NCI-H345 treated with DMSO at 0.1 percent for 48 hours (cell line): Measurements from ENCODE around the gene SARDH.
A peak's percentile ranks its signal among the peaks of the same experiment; 100 is the strongest.

ENCODE experiments used
- DNase-seq: peaks from one replicate; lab custom pipeline; 2025; ENCODE audit not compliant: unreplicated experiment; lab: John Stamatoyannopoulos, UW

Gene SARDH

DNA sequence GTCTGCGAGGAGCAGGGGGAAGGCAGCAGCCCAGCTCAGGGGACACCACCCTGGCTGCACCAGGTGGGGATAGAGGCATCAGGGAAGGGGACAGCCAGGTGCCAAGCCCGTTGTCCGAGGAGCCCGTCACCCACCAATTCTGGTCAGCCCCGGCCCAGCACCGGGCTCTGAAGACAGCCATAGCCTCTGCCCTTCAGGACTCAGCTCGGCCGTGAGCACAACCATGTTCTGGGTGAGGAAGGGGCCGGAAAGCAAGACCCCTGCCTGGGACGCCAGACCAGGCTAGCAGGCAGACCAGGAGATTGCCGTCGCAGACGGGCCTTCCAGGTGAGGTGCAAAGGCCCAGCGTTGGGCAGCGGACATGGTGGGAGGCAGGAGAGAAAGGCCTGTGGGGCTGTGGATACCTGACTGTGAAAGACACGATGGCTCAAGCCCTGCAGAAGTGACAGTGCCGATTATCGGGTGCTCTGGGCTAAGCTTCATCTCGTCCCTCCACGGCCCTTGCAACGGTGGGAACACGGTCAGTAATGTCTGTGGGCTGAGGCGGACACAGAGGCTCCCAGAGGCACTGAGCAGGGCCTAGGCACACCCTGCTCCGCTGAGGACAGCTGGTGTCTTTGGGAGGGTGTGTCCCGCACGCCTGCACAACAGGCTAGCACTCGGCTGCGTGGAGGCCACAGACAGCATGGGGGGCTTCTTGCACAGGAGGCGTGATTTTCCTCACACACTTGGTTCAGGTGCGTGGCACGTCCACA is 65.5 kb downstream of the SARDH start:
- DNase-seq = no peak

DNA sequence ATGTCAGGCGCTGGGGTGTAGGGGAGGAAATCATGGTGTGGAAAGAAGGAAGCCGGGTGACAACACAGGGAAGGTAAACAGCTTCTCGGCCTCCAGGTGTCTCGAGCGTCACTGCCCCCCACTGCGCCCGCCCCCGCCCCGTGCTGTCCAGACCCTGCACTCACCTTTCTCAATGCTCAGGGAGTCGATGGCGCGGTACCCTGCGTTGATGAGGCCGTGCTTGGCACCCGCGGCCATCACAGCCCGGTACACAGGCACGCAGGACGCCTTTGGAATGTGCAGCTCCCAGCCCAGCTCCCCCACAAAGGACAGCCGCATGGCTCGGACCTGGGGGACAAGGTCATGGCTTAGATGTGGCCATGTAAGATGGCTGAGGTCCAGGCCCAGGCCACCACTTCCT is 66.8 kb downstream of the SARDH start:
- no peak for DNase-seq

DNA sequence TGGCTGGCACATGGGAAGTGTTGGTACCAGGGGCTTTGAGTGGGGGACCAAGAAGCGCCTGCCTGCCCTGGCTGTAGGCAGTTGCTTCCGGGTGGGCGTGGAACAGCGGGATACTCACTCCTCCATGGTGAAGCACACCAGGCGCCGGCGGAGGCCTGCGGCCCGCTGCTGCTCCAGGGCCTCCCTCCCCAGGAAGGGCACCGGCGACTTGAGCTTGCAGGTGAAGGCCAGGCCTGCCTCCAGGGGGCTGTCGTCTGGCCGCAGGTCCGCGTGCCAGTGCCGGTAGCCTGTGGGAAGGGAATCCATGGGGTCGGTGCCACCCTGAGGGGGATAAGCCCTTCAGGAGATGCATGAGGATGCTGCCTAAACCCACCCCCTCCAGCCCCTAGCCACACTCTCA is 67.7 kb downstream of the SARDH start:
- DNase-seq = no peak

DNA sequence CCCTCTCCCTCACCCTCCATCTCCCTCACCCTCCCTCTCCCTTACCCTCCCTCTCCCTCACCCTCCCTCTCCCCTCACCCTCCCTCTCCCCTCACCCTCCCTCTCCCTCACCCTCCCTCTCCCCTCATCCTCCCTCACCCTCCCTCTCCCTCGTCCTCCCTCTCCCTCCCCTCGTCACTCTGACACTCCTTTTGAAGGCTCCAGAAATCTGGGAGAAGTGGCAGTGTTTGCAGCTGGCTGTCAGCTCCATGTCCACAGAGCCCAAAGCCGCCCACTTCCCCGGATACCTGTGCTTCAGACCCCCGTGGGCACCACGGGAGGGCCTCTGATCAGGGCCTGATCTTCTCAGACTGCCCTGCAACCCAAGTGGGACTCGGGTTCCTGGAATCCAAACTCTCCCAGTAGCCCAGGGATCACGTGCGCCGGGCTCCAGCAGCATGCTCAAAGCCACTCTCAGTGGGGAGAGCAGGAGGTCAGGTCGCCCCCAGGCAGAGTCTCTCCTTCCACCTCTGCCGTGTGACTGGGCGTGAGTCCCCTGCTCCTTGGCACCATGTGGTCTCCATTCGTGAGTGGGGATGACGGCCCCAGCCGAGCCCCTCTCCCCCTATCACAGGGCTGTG is 68.9 kb downstream of the SARDH start:
- no peak for DNase-seq

DNA sequence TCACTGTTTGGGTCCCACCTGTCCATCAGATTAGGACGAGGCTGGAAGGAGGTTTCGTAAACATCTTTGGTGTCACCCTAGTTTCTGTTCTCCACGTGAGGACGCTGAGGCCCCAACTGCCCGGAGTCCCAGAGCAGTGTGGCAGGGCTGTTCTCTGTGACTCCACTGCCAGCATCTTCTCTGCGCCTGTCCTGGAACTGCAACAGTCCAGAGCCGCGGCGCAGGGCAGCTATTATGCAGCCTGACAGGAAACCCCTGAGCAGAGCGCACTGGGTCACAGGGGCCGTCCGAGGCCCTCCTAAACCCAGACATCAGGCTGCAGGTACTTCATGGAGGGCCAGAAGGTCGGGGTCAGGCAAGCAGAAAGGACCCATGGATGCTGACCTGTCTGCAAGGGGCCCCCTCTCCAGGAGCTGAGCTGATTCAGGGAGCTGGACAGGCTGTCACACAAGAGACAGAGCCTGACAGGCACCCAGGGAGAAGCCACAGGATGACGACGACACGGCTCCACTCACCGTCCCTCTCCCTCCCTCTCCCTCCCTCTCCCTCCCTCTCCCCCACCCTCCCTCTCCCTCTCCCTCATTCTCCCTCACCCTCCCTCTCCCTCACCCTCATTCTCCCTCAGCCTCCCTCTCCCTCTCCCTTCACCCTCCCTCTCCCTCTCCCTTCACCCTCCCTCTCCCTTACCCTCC is 70.2 kb downstream of the SARDH start:
- no peak for DNase-seq

DNA sequence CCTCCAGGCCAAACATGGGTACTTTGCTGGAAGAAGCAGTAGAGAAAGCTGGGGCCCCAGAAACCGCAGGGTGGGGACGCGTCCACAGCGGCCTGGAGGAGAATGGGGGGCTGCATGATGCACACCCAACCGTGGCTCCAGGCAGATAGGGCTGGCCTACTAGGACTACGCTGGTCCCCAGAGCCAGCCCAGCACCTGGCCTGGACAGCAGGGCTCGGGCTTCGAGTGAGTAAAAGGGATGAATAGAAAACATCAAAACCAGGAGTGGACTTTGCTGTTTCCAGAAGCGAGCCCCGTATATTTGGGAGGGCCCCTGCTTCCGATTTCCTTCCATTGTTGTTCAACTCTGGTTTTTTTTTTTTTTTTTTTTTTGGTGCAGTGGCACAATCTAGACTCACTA is 71.3 kb downstream of the SARDH start:
- no peak for DNase-seq

DNA sequence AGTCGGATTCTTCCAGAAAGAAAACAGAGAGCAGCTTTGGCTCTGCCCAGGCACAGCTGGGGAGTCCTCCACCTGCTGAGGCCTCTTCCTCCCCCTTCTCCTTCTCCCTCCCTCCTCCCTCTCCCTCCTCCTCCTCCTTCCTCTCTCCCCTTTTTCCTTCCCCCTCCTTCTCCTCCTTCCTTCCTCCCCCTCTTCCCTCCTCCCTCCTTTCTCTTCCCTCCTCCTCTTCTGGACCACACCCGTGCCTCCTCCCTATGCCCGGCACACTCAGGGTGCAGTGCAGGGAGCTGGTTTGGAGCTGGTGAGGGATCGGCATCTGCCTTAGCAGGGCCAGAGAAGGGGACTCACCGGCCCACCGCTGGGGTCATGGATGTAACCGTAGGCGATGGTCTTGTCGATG is 71.8 kb downstream of the SARDH start:
- DNase-seq = no peak

DNA sequence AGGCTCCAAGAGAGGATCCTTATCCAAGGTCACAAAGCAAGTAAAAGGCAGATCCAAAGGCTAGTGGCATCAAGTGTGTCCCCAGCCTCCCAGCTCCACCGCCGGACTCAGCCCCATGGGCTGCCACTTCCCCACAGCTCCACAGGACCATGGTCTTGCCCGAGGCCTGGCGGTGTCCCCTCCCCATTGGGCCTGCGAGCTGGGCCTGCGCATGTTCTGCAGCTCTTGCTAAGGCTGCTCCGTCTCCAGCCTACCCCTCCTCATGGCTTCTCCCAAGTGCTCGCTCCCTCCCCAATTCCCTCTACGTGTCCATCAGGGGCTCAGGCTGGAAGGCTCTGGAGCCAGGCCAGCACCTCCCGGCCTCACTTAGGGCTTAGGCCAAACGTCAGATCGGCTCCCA is 72.6 kb downstream of the SARDH start:
- DNase-seq = no peak

DNA sequence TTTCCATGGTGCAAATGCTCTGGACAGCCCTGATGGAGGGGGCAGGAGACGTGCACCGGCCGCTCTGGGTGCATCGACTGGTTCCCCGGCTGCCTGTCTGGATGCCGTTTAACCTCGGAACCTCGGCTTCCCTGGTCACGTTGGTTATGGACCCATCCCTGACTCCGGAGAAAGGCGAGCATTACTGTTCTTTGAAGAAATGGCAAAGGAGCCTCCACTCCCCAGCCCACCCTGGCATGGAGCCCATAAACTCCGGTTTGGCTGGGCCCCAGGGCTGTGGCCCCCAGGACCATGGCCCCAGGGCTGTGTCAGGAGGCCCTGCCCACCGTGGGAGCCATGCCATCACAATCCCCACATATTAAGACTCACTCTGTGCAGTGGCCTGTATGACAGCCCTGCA is 73.1 kb downstream of the SARDH start:
- no peak for DNase-seq

DNA sequence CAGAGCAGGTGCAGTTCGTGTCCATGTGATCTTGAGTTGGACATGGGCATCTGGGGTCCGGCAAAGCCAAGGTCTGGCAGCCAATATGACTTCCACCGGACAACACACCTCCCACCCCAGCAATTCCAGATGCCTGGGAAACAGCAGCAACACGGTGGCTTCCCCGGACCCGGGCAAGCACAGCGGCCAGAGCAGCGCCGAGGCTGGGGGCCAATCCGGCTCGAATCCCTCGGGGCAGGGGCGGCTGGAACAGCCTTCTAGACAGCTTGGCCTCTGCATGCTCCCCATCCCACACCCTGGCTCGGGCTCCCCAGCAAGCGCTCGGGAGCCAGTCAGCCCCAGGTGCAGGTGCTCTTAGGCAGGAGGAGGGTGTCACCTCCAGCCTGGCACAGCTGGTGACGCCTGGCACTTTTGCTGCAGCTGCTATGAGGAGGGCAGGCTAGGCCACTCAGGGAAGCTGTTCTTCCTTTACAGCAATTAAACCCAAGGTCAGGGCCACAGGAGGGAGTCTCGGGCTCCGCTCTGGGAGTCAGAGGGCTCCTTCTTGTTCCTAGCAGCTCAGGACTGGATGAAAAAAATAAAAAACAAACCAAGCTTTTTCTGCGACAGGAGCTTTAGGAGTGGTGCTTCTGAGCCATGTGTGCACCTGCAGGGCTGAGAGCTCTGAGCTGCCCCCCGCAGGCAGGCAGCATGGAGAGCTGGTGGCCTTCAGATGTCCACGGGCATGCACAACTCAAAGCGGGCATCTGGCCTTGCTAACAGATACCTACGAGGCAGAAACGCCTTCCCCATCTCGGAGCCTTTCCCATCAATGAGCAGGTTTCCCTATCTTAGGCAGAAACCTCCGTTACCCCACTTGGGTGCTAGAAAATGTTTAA is 73.7 kb downstream of the SARDH start:
- peak; percentile 84 for DNase-seq

DNA sequence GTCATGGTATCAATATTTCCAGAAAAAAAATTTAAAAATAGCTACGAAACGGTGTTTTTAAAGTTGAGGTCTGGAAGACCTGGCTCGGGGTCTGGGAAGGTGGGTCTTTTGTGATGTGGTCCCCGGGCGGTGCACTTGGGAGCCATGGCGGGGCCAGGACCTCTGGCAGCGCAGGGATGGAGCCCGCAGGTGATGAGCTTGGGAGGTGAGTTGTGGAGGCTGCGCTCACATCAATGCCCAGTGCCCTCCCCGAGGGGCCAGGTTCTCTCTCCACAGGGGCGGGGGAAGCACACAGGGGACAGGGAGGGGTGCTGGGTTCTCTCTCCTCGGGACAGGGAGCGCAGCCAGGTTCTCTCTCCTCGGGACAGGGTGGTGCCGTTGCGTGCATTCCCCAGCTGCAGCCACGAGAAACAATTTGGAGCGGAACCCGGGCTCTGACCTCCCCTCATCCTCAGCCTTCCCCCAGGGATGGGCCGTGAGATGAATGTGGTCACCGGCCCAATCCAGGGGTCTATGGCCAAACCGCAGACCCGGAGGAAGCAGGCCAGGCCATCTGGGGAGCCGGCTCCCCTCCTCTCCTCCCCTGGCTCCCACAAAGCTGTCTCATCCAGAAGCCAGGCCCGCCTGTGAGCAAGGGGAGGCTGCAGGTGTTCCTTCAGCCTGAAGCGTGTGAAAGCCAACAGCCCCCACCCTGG is 76.2 kb downstream of the SARDH start:
- no peak for DNase-seq

DNA sequence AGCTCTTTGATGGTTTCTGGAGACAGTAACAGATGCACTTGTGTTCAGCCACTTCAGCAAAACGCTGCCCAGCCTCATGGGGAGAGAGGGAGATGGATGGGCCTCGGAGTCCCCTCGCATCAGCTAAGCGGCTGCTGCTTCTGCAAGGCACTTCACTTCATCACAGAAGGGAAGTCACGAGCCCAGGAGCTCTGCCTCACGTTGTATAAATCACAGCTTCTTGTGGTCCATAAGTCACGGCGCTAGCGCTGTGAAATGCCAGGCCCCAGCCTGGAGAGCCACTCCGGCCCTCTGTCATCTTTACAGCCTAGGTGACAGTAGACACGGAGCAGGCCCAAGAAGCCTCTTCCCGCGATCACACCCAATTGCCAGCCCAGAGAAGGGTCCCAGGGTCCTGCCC is 78.6 kb downstream of the SARDH start:
- DNase-seq = no peak

DNA sequence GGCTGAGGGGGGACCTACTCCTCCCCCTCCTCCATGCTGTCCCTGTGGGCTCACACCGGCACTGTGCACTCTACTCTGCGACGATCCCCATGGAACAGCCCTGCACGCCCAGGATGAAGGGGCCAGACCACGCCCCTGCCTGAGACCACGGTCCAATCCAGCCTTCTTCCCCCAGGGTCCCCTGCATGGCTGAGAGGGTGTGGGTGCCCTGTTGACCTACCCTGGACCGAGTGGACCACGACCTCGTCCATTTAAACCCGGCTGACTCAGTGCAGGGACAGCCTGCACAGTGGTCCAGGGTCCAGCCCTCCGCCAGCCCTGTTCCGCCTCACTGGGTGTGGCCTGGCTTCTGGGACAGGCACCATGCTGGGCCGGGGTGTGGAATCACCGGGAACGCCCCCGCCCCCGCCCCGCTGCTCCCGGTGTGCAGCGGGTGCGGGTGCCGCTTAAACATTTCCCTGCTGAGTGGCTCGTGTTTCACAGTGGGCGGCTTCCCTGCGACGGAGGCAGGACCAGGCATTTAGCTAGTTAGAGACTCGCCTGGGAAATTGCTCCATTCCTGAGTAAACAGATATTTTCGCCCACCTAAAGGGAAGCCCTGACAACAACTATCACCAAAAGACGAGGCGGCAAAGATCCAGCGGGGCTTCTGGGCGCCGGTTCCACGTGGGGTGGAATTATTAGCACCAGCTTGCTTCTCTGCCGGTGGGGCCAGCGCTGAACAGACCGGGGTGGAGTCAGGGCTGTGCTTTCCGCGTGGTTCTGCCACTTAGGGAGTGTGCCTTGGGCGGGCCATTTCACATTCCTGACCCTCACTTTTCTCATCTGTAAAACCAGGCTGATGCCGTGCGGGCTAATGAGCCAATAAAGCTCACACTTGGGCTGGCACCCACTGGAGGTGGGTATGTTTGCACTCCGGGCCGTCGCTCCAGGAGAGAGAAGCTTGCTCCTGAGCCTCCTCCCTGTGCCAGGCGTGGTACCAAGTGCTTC is 79.4 kb downstream of the SARDH start:
- DNase-seq = peak; percentile 60

DNA sequence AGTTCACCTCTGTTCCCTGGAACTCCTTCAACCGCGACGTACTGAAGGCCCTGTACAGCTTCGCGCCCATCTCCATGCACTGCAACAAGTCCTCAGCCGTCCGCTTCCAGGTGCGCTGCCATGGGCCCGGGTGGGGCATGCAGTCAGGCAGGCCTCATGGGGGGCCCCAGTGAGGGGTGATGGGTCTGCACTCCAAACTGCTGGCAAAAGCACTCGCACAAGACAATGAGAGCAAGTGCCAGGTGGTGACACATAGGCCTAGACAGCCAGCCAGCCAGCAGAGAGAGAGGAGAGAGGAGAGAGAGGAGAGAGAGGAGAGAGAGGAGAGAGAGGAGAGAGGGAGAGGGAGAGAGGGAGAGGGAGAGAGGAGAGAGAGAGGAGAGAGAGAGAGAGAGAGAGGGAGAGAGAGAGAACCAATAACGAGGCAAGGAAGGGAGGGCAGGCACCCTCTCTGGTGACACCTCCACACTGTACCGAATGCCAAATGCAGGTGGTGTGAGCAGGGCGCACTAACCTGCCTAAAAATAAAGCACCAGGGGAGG is 81.0 kb downstream of the SARDH start:
- peak; percentile 87 for DNase-seq

DNA sequence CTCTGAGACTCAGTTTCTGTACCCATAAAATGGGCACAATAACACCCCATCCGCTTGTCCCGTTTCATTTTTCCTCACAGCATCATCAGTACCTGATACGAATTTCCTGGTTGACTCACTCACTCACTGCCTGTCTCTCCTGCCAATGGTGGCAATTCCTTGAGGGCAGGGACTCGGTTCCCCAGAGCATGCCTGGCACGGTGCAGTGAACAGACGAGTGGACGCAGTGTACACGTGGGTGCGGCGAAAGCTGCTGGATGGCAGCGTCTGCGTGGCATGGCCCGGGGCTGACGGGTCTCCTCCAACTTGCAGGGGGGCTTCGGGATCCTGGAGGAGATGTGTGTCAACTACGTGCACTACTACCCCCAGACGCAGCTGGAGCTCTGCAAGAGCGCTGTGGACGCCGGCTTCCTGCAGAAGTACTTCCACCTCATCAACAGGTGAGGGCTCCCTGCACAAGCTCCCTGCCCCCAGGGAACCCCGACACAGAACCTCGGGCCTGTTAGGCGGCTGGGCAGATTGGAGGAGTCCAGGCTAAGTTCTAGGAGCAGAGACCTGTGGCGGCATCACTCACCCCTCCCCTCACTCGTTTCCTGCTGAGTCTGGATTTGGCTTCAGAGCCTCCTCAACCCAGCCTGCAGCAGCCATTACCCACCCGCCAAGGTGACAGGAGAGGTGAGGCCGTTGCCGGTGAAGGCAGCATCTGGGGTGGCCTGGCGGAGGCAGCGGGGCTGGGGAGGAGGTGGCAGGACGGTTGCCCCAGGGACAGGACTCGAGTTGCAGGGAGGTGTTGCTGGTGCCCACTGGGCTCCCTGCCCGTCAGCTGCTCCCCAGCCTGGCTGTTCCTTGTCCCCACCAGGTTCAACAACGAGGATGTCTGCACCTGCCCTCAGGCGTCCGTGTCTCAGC is 81.7 kb downstream of the SARDH start:
- peak; percentile 69 for DNase-seq

DNA sequence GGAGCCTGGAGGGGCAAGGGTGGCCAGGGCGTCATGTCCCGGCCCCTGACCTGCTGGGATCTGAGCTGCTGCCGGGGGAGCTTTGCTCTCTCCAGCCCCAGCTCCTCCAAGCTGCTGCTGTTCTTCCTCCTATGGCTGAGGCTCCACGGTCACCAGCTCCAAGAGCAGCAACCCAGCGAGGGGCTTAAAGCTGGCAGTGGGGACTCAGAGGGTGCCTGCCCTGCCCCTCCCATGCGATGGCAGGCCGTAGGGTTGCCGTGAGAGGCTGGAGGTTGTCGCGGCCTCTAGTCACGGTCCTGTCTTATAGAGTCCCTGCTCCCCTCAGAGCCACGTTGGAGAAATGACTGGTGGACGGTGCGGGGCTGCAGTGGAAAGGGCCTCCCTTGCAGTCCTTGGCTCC is 82.5 kb downstream of the SARDH start:
- no peak for DNase-seq

DNA sequence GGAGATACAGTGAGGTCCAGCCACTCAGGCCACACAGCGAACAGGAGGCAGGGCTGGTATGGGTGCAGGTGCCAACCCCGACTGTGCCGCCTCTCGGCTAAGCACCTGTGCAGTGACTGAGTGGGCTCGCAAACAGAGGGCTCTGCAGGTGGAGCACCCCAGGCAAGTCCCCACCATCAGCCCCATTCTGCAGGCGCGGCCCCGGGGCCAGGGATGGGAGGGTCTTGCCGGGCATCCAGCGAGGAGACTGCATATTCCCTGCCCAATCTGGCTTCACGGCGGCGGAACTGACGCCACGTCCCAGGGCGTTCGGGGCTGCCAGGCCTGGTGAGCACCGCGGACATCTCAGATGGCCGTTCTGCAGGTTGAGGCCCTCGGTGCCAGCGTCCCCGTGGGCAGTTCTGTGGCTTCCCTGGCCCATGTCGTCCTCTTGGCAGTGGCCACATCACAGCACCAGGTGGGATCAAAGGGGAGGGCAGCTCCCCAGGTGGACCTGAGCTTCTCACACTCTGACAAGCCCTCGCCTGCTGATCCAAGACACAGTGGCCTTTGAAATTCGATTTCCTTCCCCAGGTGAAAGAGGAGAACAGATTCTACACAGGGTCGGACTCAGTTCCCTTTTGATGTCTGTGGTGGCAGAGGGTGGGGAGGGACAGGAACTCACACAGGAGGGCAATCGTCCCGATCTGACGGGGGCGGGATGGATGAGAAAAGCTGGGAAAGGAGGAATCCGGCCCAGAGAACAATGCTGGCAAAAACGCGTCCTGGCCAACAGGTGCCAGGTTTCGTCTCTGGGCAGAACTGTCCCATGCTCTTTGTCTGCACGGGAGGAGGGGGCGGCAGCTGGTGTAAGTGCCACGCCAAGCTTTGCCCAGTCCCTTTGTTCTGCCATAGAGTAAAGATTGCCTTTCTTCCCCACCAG is 83.2 kb downstream of the SARDH start:
- DNase-seq = peak; percentile 68
